T-helper 2 cell treated with Interferon-gamma antibody and Interleukin-4, amounts not matched to agents 100 ng/mL and 5 ng/mL, for 36 hours (primary cell): Measurements from ENCODE around the gene INHBE. TPM values are rescaled to one million over a fixed set of nuclear protein-coding genes. Genes with fewer than 3 reads are reported as not detected.
"Not testable (repeated sequence)": the region's sequence is repeated elsewhere in the genome, so short reads cannot be mapped to it uniquely, and the experiment has no call there.

Source experiments
- intact Hi-C: fragments of 100-400 bp; cut with micrococcal nuclease; formaldehyde crosslinking; loops from one replicate; pipeline ENCODE4 v1.15.1; 2023
- total RNA-seq: library from RNA; stranded (reverse); gene quantifications from 2 replicates; pipeline ENCODE4 v1.2.3, GENCODE V29; 2022

Gene INHBE, protein sequence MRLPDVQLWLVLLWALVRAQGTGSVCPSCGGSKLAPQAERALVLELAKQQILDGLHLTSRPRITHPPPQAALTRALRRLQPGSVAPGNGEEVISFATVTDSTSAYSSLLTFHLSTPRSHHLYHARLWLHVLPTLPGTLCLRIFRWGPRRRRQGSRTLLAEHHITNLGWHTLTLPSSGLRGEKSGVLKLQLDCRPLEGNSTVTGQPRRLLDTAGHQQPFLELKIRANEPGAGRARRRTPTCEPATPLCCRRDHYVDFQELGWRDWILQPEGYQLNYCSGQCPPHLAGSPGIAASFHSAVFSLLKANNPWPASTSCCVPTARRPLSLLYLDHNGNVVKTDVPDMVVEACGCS
- not detected in 2 replicates for total RNA-seq

DNA sequence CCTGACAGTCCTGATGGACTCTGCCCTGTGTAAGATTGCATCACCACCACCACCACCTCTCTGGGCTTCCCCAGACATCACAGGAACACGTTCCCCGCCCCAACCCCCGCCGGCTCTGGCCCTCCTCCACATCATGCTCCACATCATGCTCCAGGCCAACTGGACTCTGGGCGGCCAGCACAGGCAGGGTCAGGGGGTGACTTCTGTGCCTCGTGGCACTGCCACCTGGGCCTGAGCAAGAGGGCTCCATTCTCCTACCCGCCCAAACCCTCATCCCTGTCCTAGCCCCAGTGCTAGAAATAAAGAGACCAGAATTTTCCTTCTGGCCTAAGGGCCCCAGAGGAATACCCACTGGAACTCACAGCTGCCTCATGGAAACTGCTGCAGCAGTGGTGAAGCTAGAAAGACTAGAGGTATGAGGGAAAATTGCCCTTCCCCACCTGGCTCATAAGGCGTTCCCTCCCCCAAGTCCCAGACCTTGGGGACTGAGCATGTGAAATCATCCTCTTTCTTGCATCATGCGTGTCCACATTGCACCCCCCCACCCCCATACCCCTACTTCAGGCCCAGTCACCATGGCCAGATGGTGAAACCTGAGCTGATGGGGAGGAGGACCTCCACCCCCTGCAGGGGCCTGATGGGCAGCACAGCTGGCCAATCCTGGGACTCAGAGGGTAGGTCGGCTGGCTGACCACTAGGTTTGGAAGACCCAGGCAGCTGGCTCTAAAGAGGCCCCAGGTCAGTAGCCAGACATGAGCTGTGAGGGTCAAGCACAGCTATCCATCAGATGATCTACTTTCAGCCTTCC lies at the start of gene INHBE:
TSS of gene INHBE (plus strand) at position 742 of the 808 bp plus-strand sequence. CDS start 230 bp downstream, outside the sequence.
- intact Hi-C loops: loop anchor here (5.0 kb wide), 1 partner anchor 172 kb away; no protein-coding TSS in a partner anchor

DNA sequence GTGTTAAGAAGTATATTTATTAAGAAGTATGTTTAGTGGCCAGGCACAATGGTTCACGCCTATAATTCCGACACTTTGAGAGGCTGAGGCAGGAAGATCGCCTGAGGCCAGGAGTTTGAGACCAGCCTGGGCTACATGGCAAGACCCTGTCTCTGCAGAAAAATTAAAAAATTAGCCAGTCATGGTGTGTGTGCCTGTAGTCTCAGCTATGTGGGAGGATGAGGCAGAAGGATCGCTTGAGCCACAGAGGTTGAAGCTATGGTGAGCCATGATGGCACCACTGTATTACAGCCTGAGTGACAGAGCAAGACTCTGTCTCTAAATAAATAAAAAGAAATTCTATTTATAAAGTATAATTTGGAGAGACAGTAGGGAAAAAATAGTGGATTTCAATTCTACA lies 44.6 kb upstream of the INHBE start:
- intact Hi-C loops: no loop called here

DNA sequence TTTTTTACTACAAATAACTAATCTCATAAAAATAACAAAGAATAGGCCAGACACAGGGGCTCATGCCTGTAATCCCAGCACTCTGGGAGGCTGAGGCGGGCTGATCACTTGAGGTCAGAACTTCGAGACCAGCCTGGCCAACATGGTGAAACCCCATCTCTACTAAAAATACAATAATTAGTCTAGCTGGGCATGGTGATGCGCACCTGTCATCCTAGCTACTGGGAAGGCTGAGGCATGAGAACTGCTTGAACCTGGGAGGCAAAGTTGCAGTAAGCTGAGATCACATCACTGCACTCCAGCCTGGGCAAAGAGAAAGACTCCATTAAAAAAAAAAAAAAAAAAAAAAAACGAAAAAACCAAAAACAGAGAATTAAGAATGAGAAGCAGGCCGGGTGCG lies 40.9 kb upstream of the INHBE start:
- intact Hi-C loops: not testable (repeated sequence)

DNA sequence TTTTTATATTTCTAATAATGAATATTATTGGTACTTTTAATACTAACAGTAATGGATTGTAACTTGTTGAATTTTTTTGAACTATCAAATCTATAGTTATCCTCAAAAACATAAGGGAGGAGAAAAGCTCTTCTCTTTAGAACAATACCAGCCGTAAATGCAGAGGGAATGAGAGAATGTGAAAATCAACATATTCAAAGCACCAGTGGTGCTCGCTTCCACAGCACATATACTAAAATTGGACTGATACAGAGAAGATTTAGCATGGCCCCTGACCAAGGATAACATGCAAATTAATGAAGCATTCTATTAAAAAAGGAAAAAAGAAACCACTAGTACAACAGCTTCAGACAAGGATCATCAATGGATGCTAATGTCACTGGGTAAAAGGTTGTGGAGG lies 40.0 kb upstream of the INHBE start:
- intact Hi-C loops: no loop called here

DNA sequence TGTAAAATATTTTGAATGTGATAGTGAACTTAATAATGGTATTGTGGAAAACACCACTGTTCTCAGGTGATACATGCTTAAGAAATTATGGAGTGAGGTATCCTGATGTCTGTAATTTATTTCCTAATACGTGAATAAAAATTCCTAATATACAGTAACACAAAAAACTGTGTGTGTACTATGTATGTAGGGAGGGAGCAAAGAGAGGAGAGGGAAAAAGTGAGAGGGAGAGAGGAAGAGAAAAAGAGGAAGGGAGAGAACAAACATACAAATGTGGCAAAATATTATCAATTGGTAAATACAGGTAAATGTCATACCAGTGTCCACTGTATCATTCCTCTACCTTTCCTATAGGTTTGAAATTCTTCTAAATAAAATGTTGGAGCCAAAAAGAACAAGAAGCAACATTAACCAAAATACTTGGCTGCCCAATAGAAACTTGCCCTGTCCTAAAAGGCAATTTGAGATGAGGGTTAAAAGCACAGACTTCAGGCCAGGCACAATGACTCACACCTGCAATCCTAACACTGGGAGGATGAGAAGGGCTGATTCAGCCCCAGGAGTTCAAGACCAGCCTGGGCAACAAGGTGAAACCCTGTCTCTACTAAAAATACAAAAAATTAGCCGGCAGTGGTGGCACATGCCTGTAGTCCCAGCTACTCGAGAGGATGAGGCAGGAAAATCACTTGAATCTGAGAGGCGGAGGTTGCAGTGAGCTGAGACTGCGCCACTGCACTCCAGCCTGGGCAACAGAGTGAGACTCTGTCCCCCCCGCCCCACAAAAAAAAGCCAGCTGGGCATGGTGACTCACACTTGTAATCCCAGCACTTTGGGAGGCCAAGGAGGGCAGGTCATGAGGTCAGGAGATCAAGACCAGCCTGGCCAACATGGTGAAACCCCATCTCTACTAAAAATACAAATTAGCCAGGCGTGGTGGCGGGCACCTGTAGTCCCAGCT lies 38.8 kb upstream of the INHBE start:
- intact Hi-C loops: no loop called here

DNA sequence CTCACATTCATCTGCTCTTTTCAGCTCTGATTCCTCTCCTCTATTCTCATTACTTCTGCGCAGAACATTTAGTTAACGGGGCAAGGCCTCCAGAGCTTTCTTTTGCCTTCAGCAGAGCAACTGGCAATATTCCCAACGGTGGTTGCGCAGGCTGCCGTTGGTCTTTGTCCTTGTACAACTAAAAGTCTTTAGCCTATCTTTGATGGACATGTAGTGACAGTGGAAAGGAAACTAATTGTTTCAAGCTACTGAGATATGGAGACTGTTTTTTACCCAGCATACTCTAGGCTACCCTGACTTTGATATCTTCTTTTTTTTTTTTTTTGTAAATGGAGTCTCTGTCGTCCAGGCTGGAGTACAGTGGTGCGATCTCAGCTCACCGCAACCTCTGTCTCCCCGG lies 36.9 kb upstream of the INHBE start:
- intact Hi-C loops: no loop called here

DNA sequence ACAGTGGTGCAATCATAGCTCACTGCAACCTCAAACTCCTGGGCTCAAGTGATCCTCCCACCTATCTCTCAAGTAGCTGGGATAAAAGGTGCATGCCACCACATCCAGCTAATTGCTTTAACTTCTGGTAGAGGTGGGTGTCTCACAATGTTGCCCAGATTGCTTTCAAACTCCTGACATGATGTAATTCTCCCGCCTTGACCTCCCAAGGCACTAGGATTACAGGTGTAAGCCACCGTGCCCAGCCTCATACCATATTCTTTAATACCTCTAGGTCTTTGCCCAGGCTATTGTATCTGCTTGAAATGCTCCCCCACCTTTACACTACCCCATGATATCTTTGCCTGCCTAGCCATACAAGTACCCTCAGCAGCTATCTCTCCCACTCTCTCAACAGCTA lies 35.6 kb upstream of the INHBE start:
- intact Hi-C loops: no loop called here

DNA sequence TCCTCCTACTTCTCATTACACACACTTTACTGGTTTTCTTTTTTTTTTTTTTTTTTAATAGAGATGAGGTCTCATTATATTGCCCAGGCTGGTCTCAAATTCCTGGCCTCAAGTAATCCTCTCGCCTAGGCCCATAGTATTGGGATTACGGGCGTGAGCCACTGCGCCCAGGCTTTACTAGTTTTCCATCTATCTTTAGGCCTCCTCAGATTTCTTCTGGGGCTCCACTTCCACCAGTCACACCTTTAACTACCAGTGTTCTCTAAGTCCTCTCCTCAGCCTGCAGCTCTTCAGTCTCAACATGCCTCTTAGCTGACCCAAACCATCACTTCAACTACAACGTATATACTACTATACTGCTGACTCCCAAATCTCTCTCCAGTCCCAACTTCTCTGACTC lies 34.6 kb upstream of the INHBE start:
- intact Hi-C loops: no loop called here

DNA sequence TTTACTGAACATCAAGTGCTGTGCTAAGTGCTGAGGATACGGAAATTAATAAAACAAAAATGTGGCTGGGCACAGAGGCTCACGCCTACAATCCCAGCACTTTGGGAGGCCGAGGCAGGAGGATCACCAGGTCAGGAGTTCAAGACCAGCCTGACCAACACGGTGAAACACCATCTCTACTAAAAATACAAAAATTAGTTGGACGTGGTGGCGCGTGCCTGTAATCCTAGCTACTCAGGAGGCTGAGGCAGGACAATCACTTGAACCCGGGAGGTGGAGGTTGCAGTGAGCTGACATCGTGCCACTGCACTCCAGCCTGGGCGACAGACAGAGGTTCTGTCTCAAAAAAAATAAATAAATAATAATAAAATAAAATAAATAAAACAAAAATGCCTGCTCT lies 28.2 kb upstream of the INHBE start:
- intact Hi-C loops: not testable (repeated sequence)

DNA sequence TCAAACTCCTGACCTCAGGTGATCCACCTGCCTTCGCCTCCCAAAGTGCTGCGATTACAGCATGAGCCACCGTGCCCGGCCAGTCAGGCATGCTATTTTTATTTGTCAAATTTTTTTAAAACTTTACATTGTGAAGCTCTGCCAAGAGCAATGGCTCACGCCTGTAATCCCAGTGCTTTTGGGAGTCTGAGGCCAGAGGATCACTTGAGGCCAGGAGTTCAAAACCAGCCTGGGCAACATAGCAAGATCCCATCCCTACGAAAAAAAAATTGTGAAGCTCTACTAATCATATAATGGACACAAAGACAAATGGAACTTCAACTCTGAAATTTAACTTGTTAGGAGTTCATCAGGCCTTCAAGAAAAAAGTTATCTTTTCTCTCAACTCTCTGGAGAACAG lies 26.1 kb upstream of the INHBE start:
- intact Hi-C loops: no loop called here

DNA sequence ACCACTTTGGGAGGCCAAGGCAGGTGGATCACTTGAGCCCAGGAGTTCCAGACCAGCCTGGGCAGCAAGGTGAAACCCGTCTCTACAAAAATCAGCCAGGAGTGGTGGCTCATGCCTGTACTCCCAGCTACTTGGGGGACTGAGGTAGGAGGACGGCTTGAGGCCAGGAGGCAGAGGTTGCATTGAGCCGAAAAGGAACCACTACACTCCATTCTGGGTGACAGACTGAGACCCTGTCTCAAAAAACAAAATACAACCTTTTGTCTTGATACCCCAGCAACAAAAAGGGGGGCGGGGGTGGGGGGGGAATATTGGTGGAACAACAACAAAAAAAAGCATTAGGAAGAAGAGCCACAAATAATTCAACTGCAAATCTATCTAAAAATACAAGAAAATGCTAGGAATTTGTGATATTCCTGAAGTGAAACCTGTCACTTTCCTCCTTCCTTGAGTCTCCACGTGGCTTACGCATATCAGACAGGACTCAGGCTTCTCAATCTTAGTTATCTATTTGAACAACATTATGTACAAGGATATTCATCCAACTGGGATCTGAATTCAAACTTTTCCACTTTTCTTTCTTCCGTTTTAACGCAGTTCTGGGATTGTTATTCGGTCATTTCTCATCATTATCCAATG lies 25.5 kb upstream of the INHBE start:
- intact Hi-C loops: loop anchor here (2.0 kb wide), 1 partner anchor 187 kb away; no protein-coding TSS in a partner anchor

DNA sequence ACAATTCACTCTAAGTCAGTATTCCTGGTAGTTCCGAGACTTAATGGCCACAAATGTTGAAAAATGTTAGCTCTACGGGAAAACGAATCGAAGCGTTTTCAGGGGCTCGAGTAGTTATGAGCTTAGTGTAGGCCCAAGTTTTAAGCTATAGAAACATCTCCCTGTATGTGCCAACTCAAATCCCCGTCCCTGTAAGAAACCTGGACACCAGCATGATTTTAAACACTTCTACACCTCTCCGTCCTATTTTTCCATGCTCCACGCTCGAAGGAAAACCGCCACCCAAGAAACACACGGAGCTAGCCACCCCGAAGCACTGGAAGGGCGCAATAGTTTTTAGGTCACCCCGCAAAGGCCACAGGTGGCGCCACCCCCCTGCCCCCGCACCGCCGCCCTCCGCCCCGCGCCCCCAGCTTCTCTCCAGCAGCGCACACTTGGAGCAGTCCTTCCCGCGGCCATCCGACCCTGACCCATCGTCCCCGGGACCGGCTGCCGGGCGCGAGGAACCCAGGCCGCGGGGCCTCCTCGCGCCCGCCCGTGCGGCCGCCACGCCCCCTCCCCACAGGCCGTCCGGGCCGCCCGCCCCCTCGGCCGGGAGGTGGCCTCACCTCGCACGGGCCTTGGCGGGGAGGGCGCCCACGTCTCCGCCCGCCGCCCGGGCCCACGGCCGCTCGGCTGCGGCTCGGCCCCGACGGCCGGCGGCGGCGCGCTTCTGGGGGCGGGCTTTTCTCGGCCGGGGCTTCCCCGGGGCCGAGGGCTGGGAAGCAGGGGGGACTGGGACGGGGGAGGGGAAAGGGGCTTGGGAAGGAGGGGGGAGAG lies 24.8 kb upstream of the INHBE start:
- intact Hi-C loops: loop anchor here (2.0 kb wide), 1 partner anchor 188 kb away; no protein-coding TSS in a partner anchor

DNA sequence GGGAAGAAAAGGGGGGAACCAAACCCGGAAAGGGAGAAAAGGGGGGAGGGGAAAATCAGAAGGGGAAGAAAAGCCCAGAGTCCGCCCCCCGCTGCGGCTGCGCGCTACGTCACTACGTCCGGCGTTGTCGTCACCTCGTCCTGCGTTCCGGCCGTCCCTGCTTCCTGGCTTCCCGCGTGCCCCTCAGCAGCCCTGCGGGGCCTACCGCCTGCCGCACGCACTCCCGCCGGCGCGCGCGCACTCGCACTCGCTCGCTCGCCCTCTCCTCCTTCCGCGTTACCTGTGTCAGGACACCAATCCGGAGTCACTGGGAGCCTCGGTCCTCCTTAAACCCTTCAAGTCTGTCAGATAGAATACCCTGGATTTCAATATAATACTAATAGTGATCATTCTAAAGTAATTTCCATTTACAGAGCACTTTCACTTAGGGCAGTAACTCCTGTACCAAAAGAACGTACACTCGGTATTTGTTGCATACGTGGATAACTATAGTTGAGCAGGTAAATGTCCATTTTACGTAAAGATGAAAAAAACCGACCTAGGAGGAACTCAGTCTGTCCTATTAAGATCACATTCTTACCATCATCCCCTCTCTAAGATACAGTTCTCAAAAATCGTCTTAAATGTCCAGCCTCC lies 24.1 kb upstream of the INHBE start, which contains the start of gene R3HDM2:
TSS of gene R3HDM2 (minus strand) at position 113 of the 636 bp plus-strand sequence. CDS start 120,615 bp downstream, outside the sequence.
- intact Hi-C loops: loop anchor here (1.0 to 2.0 kb wide), 4 partner anchors 28 to 188 kb away; partner anchors contain the start of genes DDIT3 and GLI1

DNA sequence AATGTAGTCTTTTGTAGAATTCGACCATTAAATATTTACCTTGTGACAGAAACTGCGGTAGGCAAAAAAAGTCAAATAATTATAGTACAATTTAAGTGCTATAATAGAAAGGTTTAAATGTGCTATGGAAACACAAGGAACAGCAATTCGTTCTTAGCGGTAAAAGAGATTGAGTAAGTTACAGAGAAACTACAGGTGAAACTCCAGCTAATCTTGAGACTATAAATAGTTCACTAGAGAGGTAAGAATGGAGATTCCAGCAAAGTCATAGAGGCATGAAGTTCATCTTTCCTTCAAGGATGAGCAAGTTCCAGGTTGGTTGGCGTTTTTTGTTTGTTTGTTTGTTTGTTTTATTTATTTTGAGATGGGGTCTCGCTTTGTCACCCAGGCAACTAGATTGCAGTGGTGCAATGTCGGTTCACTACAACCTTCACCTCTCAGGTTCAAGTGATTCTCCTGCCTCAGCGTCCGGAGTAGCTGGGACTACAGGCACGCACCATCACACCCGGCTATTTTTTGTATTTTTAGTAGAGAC lies 23.4 kb upstream of the INHBE start:
- intact Hi-C loops: loop anchor here (1.0 to 2.0 kb wide), 4 partner anchors 28 to 189 kb away; partner anchors contain the start of genes DDIT3 and GLI1

DNA sequence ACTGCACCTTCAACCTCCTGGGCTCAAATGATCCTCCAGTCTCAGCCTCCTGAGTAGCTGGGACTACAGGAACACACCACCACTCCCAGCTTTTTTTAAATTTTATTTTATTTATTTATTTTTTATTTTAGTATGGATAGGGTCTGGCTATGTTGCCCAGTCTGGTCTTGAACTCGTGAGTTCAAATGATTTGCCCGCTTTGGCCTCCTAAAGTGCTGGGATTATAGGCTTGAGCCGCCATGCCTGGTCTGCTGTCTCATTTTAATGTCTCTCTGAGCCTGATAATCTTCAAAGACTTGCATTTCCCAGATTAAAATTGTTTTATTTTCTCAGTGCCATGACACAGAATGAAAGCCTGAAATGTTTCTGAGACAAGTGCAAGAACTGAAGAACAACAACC lies 21.7 kb upstream of the INHBE start:
- intact Hi-C loops: no loop called here

DNA sequence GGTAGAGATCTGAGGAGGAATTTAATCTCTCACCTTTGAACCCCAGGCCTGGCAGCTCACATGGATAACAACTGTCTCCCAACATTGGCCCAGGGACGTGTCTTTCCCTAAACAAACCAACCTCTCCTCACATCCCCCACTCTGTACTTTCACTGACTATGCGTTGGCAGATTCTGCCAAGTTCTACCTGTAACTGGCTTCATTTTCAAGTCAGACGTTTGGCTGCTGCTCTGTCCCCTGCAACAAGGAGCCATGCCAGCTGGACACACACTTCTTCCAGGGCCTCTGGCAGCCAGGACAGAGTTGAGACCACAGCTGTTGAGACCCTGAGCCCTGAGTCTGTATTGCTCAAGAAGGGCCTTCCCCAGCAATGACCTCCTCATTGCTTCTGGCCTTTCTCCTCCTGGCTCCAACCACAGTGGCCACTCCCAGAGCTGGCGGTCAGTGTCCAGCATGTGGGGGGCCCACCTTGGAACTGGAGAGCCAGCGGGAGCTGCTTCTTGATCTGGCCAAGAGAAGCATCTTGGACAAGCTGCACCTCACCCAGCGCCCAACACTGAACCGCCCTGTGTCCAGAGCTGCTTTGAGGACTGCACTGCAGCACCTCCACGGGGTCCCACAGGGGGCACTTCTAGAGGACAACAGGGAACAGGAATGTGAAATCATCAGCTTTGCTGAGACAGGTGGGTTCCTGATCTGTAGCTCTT lies 20.4 kb upstream of the INHBE start, which contains the start of gene INHBC:
TSS of gene INHBC (plus strand) at position 268 of the 707 bp plus-strand sequence. CDS start at position 371, 103 bp downstream.
- intact Hi-C loops: no loop called here

DNA sequence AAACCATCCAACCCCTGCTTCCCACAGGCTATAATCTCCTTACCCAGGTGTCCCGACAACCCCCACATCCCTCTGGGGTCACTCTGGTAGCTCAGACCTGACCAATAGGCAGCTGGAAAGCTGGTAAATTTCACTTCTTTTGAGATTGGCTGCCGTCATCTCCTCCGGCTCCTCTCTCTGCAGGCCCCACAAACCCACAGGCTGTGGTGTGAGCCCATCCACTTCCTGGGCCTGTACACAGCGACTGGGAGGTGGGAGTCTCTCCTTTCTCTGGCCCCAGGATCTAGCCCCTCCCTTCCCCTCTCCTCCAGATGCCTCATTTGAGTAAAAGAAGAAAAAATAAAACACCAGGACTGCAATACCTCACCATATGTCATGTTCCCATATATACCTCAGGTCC lies 19.8 kb upstream of the INHBE start:
- intact Hi-C loops: no loop called here

DNA sequence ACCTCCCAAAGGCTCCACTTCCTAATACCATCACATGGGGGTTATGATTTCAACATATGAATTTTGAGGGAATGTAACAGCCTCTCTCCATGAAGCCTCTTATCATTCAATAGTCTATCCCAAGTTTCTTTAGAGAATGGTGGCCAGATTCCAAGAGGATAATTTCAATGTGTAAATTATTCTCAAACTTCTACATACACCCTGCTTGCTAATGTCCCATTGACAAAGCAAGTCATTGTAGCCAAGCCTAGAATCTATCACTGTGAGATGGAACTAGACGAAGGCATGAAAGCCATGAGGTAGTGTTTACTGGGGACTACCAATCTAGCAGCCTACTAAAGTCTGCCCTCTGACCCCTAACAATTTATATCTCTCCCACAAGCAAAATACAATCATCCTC lies 16.7 kb upstream of the INHBE start:
- intact Hi-C loops: no loop called here
